HepG2 (cell line): Measurements from ENCODE around the gene LMF2. TPM values are rescaled to one million over a fixed set of nuclear protein-coding genes. Genes with fewer than 3 reads are reported as not detected.

Experiments
- CTCF ChIP-seq: sonication (generic); formaldehyde crosslinking; IDR thresholded peaks from 2 replicates; pipeline ENCODE4 v1.5.0; 2020; ENCODE audit warnings: mild to moderate bottlenecking, missing genetic modification reagents, moderate library complexity
- DBP ChIP-seq: sonication (generic); formaldehyde crosslinking; IDR thresholded peaks from 2 replicates; pipeline ENCODE4 v1.4.0; 2020; ENCODE audit warnings: missing genetic modification reagents; ENCODE audit errors: not compliant biosample characterization
- GATAD2A ChIP-seq: IDR thresholded peaks from 2 replicates; pipeline ENCODE4 v1.6.1; 2016
- IKZF4 ChIP-seq: sonication (generic); formaldehyde crosslinking; IDR thresholded peaks from 2 replicates; pipeline ENCODE4 v1.5.1; 2020; ENCODE audit warnings: borderline replicate concordance, mild to moderate bottlenecking, low read depth, missing genetic modification reagents; ENCODE audit errors: not compliant biosample characterization
- POLR2AphosphoS5 ChIP-seq: IDR thresholded peaks from 2 replicates; pipeline ENCODE4 v1.6.1; 2012; ENCODE audit warnings: low read depth, low read length
- REL ChIP-seq: sonication (generic); formaldehyde crosslinking; conservative IDR thresholded peaks from 2 replicates; pipeline ENCODE4 v1.8.0; 2022; ENCODE audit warnings: mild to moderate bottlenecking, missing genetic modification reagents, moderate library complexity
- ZEB1 ChIP-seq: IDR thresholded peaks from 2 replicates; pipeline ENCODE4 v1.6.1; 2012; ENCODE audit warnings: mild to moderate bottlenecking, low read depth, inconsistent platforms; ENCODE audit not compliant: insufficient replicate concordance
- ZNF574 ChIP-seq: sonication (generic); formaldehyde crosslinking; IDR thresholded peaks from 2 replicates; pipeline ENCODE4 v1.4.0; 2020; ENCODE audit warnings: missing genetic modification reagents
- ZSCAN21 ChIP-seq: sonication (generic); formaldehyde crosslinking; IDR thresholded peaks from 2 replicates; pipeline ENCODE4 v1.8.0; 2022; ENCODE audit warnings: mild to moderate bottlenecking, missing genetic modification reagents, moderate library complexity, borderline replicate concordance
- polyA plus RNA-seq, 8 experiments: library from polyadenylated mRNA; depleted of rRNA in 3 of 8; stranded (reverse) in 7 of 8; unstranded in 1 of 8; fragments of >200 nt; fragmentation: Illumina TruSeq in 4 of 8; extraction: Trizol in 4 of 8; gene quantifications; 2 replicates each; pipeline versions ENCODE4 v1.2.1 to v1.2.3, GENCODE V29; 2011 to 2016; ENCODE audit warnings: low read depth in 4 of 8, missing spikeins in 1 of 8, mixed read lengths in 1 of 8; ENCODE audit not compliant: insufficient read depth in 1 of 8
- total RNA-seq, 5 experiments: library from RNA; depleted of rRNA; stranded (reverse); fragments of >200 nt; fragmentation: Illumina TruSeq; extraction: Trizol; gene quantifications; 2 replicates each; pipeline ENCODE4 v1.2.3, GENCODE V29; 2016; ENCODE audit warnings: low read depth in 1 of 5

LMF2 gene
- total and polyA plus RNA-seq, 2 of the 13 experiments (the other 11 are each of a cell fraction or from before 2014, with no cell fraction given): 23.3 to 30.6 TPM

GRCh38 chr22:50528682-50529415, 21.3 kb upstream of the LMF2 start (continued):
- TF ChIP-seq CTCF (CRISPR knock-in tag) (peak; percentile 6; the same call in 1 of the 2 replicates), ZNF574 (CRISPR knock-in tag) (0 out of 2 replicates have a peak, but pooled peaks have one; percentile 21), DBP (CRISPR knock-in tag) (no peak), REL (CRISPR knock-in tag) (0 out of 2 replicates have a peak, but pooled peaks have one; percentile 24), GATAD2A (no peak), ZEB1 (peak; percentile 6), POLR2AphosphoS5 (peak; percentile 4; the same call in 1 of the 2 replicates), IKZF4 (CRISPR knock-in tag) (peak; percentile 48), ZSCAN21 (CRISPR knock-in tag) (peak; percentile 32; the same call in 1 of the 2 replicates)
